ENCODE measurements around the gene BLID.

DNA sequence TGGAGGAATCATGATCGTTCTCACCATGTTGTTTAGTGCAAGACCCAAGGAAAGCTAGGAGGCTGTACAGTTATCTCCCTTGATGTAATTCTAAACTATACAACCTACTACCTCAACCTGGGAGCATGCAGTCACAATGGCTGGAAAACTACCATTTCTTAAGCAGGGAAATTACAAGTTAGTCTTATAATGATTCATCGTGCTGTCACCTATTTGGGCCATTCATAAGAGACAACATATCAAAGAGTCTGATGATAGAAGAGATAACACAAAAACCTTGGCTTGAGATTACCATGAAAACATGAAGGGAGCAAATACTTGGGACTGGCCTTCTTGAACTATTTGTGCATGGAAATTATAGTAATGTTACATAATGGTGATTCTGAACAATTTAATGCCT, 30.5 kb upstream of the BLID start:
- TF ChIP-seq, protein P1, sequence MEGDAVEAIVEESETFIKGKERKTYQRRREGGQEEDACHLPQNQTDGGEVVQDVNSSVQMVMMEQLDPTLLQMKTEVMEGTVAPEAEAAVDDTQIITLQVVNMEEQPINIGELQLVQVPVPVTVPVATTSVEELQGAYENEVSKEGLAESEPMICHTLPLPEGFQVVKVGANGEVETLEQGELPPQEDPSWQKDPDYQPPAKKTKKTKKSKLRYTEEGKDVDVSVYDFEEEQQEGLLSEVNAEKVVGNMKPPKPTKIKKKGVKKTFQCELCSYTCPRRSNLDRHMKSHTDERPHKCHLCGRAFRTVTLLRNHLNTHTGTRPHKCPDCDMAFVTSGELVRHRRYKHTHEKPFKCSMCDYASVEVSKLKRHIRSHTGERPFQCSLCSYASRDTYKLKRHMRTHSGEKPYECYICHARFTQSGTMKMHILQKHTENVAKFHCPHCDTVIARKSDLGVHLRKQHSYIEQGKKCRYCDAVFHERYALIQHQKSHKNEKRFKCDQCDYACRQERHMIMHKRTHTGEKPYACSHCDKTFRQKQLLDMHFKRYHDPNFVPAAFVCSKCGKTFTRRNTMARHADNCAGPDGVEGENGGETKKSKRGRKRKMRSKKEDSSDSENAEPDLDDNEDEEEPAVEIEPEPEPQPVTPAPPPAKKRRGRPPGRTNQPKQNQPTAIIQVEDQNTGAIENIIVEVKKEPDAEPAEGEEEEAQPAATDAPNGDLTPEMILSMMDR (conservative IDR thresholded peaks at IDR 0.05): no peak
- TF ChIP-seq EZH2 (IDR thresholded peaks at IDR 0.05; ENCODE audit: low read depth): no peak

Data from PC-9 (cell line).